ENCODE measurements around the gene EIF2D.

EIF2D gene

DNA sequence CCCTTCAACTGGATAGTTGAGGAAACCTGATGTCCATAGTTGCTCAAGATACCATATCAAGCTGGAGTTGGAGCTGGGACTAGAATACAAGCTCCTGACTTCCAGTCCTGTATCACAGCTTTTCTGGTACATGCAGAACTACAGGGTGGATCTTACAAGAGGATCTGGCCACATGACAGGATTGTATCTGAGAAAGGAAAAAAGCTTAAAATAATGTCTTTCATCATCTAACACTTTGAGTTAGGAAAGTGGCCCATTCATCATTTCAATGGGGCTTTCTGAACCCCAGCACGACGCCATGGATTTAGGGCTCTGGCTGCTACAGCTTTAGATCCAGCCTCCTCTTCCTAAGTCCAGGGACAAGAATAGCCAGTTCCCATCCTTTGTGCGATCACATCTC is 58.1 kb downstream of the EIF2D start:
- TF ChIP-seq, protein P1, sequence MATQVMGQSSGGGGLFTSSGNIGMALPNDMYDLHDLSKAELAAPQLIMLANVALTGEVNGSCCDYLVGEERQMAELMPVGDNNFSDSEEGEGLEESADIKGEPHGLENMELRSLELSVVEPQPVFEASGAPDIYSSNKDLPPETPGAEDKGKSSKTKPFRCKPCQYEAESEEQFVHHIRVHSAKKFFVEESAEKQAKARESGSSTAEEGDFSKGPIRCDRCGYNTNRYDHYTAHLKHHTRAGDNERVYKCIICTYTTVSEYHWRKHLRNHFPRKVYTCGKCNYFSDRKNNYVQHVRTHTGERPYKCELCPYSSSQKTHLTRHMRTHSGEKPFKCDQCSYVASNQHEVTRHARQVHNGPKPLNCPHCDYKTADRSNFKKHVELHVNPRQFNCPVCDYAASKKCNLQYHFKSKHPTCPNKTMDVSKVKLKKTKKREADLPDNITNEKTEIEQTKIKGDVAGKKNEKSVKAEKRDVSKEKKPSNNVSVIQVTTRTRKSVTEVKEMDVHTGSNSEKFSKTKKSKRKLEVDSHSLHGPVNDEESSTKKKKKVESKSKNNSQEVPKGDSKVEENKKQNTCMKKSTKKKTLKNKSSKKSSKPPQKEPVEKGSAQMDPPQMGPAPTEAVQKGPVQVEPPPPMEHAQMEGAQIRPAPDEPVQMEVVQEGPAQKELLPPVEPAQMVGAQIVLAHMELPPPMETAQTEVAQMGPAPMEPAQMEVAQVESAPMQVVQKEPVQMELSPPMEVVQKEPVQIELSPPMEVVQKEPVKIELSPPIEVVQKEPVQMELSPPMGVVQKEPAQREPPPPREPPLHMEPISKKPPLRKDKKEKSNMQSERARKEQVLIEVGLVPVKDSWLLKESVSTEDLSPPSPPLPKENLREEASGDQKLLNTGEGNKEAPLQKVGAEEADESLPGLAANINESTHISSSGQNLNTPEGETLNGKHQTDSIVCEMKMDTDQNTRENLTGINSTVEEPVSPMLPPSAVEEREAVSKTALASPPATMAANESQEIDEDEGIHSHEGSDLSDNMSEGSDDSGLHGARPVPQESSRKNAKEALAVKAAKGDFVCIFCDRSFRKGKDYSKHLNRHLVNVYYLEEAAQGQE (IDR thresholded peaks at IDR 0.05; ENCODE audit: insufficient read depth in 1 of 2, low read depth in 2 of 2, low read length in 2 of 2) = no peak
- TF ChIP-seq POLR2AphosphoS5 (IDR thresholded peaks at IDR 0.05; ENCODE audit: low read depth, low read length) (no peak), FOXP2 (optimal IDR thresholded peaks at IDR 0.05; ENCODE audit: borderline replicate concordance, extremely low read depth, extremely low read length, insufficient read depth) (no peak), TAF1 (IDR thresholded peaks at IDR 0.05; ENCODE audit: borderline replicate concordance, insufficient read depth, low read length) (no peak), SIN3A (IDR thresholded peaks at IDR 0.05; ENCODE audit: borderline replicate concordance, insufficient read depth, low read length) (no peak)

DNA sequence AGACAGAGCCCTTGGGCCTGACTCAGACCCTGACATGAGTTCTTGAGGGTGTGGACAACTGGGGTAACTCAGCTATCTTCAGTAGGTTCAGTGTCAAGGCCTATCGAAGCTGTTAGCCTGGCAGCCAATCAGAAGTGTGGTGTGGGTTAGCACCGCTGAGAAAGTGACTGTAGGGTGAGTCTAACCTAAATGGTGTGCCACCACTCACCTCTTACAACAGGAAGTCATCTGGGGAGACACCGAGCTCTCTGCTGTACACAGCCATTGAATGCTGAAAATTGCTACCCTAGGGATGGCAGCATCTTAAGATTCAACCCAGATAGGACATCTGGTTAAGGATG is 60.3 kb downstream of the EIF2D start:
- TF ChIP-seq SIN3A (IDR thresholded peaks at IDR 0.05; ENCODE audit: borderline replicate concordance, insufficient read depth, low read length) (no peak), POLR2AphosphoS5 (IDR thresholded peaks at IDR 0.05; ENCODE audit: low read depth, low read length) (no peak), FOXP2 (optimal IDR thresholded peaks at IDR 0.05; ENCODE audit: borderline replicate concordance, extremely low read depth, extremely low read length, insufficient read depth) (no peak), TAF1 (IDR thresholded peaks at IDR 0.05; ENCODE audit: borderline replicate concordance, insufficient read depth, low read length) (no peak)
- TF ChIP-seq, protein P1 (IDR thresholded peaks at IDR 0.05; ENCODE audit: insufficient read depth in 1 of 2, low read depth in 2 of 2, low read length in 2 of 2) = no peak

DNA sequence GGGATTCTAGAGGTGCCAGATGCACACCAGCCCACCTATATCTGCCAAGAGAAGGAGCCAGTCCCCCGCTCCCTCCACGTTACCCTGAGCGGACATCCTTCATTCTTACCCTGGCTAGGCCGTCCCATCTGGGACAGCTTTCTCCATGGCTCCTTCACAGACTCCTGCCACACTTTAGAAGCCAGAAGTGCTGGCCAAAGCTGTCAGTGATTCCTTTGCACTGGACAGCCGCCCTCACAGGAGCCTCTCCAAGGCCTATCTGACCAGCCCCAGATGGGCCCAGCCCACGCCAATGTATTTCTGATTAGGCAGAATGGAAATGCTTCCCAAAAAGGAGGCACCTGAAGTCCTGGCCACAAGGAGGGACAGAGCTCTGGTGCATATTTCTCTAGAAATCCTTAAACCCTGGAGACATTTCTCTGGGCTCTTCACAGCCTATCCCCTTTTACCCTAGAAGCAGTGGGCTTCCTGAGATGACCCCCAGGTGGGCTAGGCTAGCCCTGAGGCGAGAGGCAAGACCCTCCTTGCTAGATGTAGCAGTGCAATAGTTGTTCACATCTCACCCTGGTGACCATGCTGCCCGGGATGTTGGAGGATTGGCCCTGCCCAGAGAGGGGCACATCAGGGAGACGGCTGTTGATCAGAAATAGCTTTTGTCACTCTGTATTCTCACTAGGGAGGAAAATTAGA is 60.8 kb downstream of the EIF2D start:
- TF ChIP-seq SIN3A (IDR thresholded peaks at IDR 0.05; ENCODE audit: borderline replicate concordance, insufficient read depth, low read length) (no peak), TAF1 (IDR thresholded peaks at IDR 0.05; ENCODE audit: borderline replicate concordance, insufficient read depth, low read length) (no peak), POLR2AphosphoS5 (IDR thresholded peaks at IDR 0.05; ENCODE audit: low read depth, low read length) (no peak), FOXP2 (optimal IDR thresholded peaks at IDR 0.05; ENCODE audit: borderline replicate concordance, extremely low read depth, extremely low read length, insufficient read depth) (no peak)
- TF ChIP-seq, protein P1 (IDR thresholded peaks at IDR 0.05; ENCODE audit: insufficient read depth in 1 of 2, low read depth in 2 of 2, low read length in 2 of 2) = no peak

DNA sequence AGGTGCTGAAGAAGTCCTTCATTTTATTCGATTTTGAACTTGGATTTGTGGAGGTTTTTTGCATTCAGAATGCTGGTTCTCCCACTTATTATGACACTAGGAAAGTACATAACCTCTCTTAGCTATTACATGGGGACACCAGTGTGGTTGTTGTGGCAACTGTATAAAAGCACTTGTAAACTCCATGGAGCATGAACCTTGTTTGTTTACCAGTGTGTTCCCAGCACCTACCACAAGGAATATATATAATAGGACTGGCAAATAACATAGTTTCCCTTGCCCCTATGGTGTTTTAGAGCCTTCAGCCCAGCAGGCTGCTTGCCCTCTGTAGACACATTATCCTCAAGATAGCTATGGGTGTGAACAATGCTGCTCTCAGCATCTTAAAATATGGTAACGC is 61.8 kb downstream of the EIF2D start:
- TF ChIP-seq SIN3A (IDR thresholded peaks at IDR 0.05; ENCODE audit: borderline replicate concordance, insufficient read depth, low read length) (no peak), POLR2AphosphoS5 (IDR thresholded peaks at IDR 0.05; ENCODE audit: low read depth, low read length) (no peak), FOXP2 (optimal IDR thresholded peaks at IDR 0.05; ENCODE audit: borderline replicate concordance, extremely low read depth, extremely low read length, insufficient read depth) (no peak), TAF1 (IDR thresholded peaks at IDR 0.05; ENCODE audit: borderline replicate concordance, insufficient read depth, low read length) (no peak)
- TF ChIP-seq, protein P1 (IDR thresholded peaks at IDR 0.05; ENCODE audit: insufficient read depth in 1 of 2, low read depth in 2 of 2, low read length in 2 of 2) = no peak

Measured in PFSK-1 (cell line).